GM21576 (cell line): ENCODE data around the gene CASR.

ENCODE experiments used
- ATAC-seq: cut with Tn5 transposase; IDR thresholded peaks from one replicate; pipeline ENCODE4 v1.9.1; 2021; ENCODE audit warnings: mild to moderate bottlenecking, moderate library complexity; ENCODE audit not compliant: unreplicated experiment

CASR gene

DNA sequence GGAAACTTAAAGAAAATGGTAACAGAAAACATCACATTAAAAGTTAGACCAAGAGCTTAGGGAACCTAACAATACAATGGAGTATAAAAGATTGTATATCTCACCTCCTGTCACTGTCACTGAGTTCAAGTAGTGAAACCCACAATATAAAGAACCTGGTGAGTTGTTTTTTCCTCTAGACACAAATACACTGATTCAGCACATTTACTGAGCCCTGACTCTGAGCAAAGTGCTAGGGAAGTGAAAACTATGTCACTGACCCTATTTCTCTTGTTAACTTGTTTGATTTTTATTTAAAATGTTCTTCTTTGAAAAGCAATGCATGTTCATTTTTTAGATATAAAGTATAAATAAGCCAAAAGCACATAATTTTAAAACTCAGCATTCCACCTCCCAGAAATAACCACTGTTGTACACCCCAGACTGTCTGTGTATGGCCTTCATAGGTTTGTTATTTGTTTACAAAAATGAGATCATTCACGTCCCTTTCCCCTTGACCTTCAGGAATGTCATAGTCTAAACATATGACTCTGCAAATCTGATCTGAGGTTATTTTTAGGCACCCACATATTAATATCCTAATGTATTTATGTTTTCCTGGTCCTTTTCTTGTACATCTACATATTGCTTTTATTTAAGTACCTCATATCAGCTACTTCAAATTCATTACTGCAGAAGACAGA, 72.4 kb downstream of the CASR start:
- ATAC-seq: peak; percentile 79

GRCh38 chr3:122257644-122258364, 74.3 kb downstream of the CASR start:
- ATAC-seq: no peak

GRCh38 chr3:122258757-122259371, 75.4 kb downstream of the CASR start:
- peak; percentile 68 for ATAC-seq

DNA sequence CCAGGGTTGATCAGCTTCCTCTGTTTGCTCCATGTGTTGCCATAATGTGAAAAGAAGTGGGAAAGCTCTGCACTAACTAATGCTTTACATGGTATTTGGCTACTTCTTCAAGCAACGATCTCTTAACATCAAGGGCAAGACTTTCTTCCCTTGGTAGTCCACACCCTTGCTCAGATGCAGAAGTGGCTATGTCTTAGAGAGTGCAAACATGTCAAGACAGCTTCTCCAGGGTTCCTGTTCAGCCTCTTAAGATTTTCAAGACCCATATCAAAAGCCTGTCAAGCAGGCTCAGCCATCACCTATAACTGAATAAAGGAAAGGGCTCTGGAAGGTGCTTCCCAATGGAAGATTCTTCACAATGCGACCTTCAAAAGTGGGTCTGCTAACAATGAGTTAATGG, 76.7 kb downstream of the CASR start:
- no peak for ATAC-seq

GRCh38 chr3:122263058-122263457, 79.6 kb downstream of the CASR start:
- ATAC-seq: no peak

- ATAC-seq: no peak
These were observed 80.6 kb downstream of the CASR start for GRCh38 chr3:122263974-122264588.

DNA sequence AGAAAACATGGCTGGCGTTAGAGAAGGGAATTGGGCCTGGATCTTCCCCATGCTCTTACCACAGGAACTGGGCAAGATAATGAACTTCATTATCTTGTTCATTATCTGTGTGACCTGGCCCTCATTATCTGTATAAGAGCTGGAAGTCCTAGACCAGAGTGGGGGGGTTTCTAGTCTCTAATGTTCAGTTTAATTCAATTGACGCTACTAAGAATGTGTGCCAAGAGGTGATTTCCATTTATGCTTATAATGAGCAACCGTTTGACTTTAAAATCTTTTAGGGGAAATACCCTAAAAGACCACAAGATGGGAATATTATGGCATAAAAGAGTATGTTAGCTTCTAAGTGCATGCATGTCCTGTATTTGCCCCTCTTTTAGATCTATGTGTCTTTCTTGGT, 82.5 kb downstream of the CASR start:
- no peak for ATAC-seq

GRCh38 chr3:122268257-122269024, 85.0 kb downstream of the CASR start:
- no peak for ATAC-seq

DNA sequence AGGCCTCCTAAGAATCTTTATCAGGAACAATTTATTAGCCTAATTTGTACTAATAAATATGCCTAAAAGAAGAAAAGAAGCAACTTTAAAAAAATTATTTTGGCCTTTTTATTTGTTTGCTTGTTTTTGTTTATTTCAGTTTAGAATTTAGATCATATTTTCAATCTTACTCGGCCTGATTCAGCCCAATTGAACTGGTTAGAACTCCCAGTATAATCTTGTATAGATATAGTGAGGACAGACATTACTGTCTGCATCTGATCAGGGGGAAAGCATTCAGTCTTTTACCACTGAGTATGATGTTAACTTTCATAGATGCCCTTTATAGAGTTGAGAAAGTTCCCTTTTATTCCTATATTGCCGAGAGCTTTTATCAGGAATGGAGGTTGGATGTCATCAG, 85.6 kb downstream of the CASR start:
- ATAC-seq: no peak

- no peak for ATAC-seq
These were observed 87.9 kb downstream of the CASR start for GRCh38 chr3:122271246-122271898.

- no peak for ATAC-seq
These were observed 89.4 kb downstream of the CASR start for GRCh38 chr3:122272879-122273278.

DNA sequence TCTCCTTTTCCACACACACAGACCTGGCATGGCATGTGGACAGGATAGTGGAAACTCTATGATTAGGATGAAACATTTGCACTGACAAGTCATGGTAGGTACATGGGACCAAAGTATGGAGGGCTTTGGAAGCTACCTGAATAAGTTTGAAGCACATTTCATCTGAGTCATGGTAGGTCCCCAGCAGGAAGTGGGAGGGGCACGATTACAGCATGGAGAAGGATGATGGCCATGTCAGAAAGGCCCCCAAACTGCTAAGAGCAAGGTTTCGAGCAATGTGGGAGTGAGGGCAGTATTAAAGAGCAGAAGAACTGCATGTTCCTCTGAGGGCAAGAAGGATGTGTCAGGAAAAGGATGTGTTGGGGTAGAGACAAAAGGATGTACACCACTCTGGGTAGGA, 90.0 kb downstream of the CASR start:
- ATAC-seq: no peak

- ATAC-seq: no peak
These were observed 98.4 kb downstream of the CASR start for GRCh38 chr3:122281891-122282290.

GRCh38 chr3:122283796-122284445, 100.5 kb downstream of the CASR start:
- no peak for ATAC-seq

GRCh38 chr3:122284486-122284885, 101.0 kb downstream of the CASR start:
- no peak for ATAC-seq

DNA sequence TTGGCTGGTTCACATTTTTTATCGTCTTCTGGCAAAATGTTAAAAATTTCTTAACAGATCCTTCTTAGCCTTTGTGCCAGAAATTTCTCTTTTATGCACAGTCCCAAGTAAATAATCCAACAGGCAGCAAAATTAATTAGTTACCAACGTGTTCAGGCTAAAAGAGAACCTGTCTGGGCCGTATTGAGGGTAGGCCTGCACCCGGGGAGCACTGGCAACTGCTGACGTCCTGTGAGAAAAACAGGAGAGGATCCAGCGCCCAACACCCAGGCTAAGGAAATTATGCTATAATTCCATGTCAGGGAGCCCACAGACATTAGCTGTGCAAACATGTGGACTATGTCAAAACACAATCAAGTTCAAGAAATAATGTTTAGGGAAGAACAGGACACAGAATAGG, 110.9 kb downstream of the CASR start:
- ATAC-seq: no peak

DNA sequence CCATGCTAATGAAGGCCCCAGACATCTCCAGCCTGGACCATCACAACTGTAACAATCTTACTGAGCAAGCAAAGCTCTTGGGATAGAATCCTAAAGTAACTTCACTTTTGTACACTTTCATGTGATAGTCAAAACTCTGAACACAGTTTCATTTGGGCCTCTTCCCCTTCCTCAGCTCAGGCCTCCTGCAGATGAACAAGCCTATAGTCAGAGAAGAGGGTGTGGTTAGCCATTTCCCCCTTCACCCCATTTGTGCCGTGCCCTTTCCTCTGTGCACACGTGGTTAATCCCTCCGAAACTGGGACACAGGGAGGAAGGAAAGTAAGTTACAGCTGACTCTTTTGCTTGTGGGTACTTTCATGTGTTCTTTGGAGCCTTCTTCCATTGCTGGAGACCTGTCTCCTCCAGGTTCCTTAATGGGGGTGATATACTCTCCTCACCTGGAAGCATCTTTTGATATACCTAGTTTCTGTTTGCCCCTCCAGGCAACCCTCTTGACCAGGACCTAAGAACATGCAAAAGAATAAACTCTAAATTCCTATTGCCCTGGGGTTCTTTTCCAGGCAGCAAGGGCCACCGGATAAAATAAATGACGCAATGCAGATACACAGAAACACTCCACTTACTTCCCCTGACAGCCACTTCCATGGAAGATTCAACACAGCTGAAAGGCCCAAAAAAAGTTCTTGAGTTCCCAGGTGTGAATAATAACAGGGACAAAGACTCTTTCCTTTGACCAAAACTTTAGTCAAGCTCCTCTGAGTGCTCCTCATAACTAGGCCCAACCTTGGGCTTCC, 112.0 kb downstream of the CASR start:
- ATAC-seq: no peak

DNA sequence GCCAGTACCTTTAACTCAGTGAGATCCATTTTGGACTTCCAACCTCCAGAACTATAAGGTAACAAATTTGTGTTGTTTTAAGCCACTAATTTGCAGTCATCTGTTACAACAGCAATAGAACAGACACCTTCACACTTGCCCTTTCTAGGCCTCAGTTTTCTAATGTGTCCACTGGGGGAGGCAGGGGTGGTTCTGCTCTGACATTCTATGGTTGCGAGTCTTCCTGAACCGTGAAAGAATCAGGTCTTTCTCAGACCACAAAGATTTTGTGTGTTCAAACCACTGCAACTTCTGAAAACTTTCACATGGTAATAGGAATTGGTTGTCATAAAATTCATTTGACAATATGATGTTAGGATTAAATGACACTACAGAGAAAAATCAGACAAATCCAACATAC, 114.8 kb downstream of the CASR start:
- ATAC-seq: peak; percentile 51

GRCh38 chr3:122299215-122299614, 115.7 kb downstream of the CASR start:
- no peak for ATAC-seq
